Measurements from ENCODE around the gene KAZALD1. TPM values are rescaled to one million over a fixed set of nuclear protein-coding genes. Genes with fewer than 3 reads are reported as not detected.
A peak's percentile ranks its signal among the peaks of the same experiment; 100 is the strongest.

Gene KAZALD1
- total RNA-seq, 1 donor, result 0.42 TPM

- no peak overlapping the region for H3K4me3 ChIP-seq (ENCODE audit: low read length)
- H3K27me3 ChIP-seq (ENCODE audit: insufficient read depth, low read length), result peaks cover 57% of the 10 kb centered on the region
- H3K9me3 ChIP-seq (ENCODE audit: low read depth, low read length), result no peaks in the 10 kb centered on the region
- peaks cover 65% of the 10 kb centered on the region for H3K4me1 ChIP-seq (ENCODE audit: insufficient read depth, low read length)
Measured at GRCh38 chr10:101066146-101066895, 4.5 kb downstream of the KAZALD1 start.

- H3K4me3 ChIP-seq (ENCODE audit: low read length), result peak overlapping the region; percentile 42
- H3K27me3 ChIP-seq (ENCODE audit: insufficient read depth, low read length), result peaks cover 53% of the 10 kb centered on the region
- H3K4me1 ChIP-seq (ENCODE audit: insufficient read depth, low read length), result peaks cover 65% of the 10 kb centered on the region
- no peaks in the 10 kb centered on the region for H3K9me3 ChIP-seq (ENCODE audit: low read depth, low read length)
Measured at GRCh38 chr10:101066896-101067355, 5.1 kb downstream of the KAZALD1 start.

GRCh38 chr10:101067356-101068083 lies 5.7 kb downstream of the KAZALD1 start:
- peaks cover 48% of the 10 kb centered on the region for H3K27me3 ChIP-seq (ENCODE audit: insufficient read depth, low read length)
- H3K4me3 ChIP-seq (ENCODE audit: low read length), result peak overlapping the region; percentile 42
- no peaks in the 10 kb centered on the region for H3K9me3 ChIP-seq (ENCODE audit: low read depth, low read length)
- peaks cover 65% of the 10 kb centered on the region for H3K4me1 ChIP-seq (ENCODE audit: insufficient read depth, low read length)

GRCh38 chr10:101069441-101069840 lies 7.7 kb downstream of the KAZALD1 start:
- peaks cover 36% of the 10 kb centered on the region for H3K27me3 ChIP-seq (ENCODE audit: insufficient read depth, low read length)

GRCh38 chr10:101070098-101070497 lies 8.3 kb downstream of the KAZALD1 start:
- Histone ChIP-seq H3K9me3 (ENCODE audit: low read depth, low read length) (no peaks in the 10 kb centered on the region), H3K4me1 (ENCODE audit: insufficient read depth, low read length) (peaks cover 57% of the 10 kb centered on the region), H3K27me3 (ENCODE audit: insufficient read depth, low read length) (peaks cover 35% of the 10 kb centered on the region), H3K4me3 (ENCODE audit: low read length) (no peak overlapping the region)

More at GRCh38 chr10:101069441-101069840, 7.7 kb downstream of the KAZALD1 start:
- Histone ChIP-seq H3K4me1 (ENCODE audit: insufficient read depth, low read length) (peaks cover 57% of the 10 kb centered on the region), H3K4me3 (ENCODE audit: low read length) (no peak overlapping the region), H3K9me3 (ENCODE audit: low read depth, low read length) (no peaks in the 10 kb centered on the region)

- peaks cover 47% of the 10 kb centered on the region for H3K4me1 ChIP-seq (ENCODE audit: insufficient read depth, low read length)
- H3K9me3 ChIP-seq (ENCODE audit: low read depth, low read length), result no peaks in the 10 kb centered on the region
- H3K27me3 ChIP-seq (ENCODE audit: insufficient read depth, low read length), result peaks cover 35% of the 10 kb centered on the region
- H3K4me3 ChIP-seq (ENCODE audit: low read length), result no peak overlapping the region
Measured at GRCh38 chr10:101071267-101071884, 9.6 kb downstream of the KAZALD1 start.

- no peak overlapping the region for H3K4me3 ChIP-seq (ENCODE audit: low read length)
- peaks cover 37% of the 10 kb centered on the region for H3K27me3 ChIP-seq (ENCODE audit: insufficient read depth, low read length)
- peaks cover 41% of the 10 kb centered on the region for H3K4me1 ChIP-seq (ENCODE audit: insufficient read depth, low read length)
- no peaks in the 10 kb centered on the region for H3K9me3 ChIP-seq (ENCODE audit: low read depth, low read length)
Measured at GRCh38 chr10:101071885-101072433, 10.2 kb downstream of the KAZALD1 start.

- H3K9me3 ChIP-seq (ENCODE audit: low read depth, low read length), result no peaks in the 10 kb centered on the region
- H3K27me3 ChIP-seq (ENCODE audit: insufficient read depth, low read length), result peaks cover 35% of the 10 kb centered on the region
- H3K4me3 ChIP-seq (ENCODE audit: low read length), result no peak overlapping the region
- peaks cover 34% of the 10 kb centered on the region for H3K4me1 ChIP-seq (ENCODE audit: insufficient read depth, low read length)
Measured at GRCh38 chr10:101072923-101073322, 11.1 kb downstream of the KAZALD1 start.

GRCh38 chr10:101073631-101074030 lies 11.8 kb downstream of the KAZALD1 start:
- Histone ChIP-seq H3K4me3 (ENCODE audit: low read length) (no peak overlapping the region), H3K9me3 (ENCODE audit: low read depth, low read length) (no peaks in the 10 kb centered on the region), H3K27me3 (ENCODE audit: insufficient read depth, low read length) (peaks cover 38% of the 10 kb centered on the region), H3K4me1 (ENCODE audit: insufficient read depth, low read length) (peaks cover 34% of the 10 kb centered on the region)

GRCh38 chr10:101075775-101076174 lies 14.0 kb downstream of the KAZALD1 start:
- H3K4me1 ChIP-seq (ENCODE audit: insufficient read depth, low read length), result peaks cover 26% of the 10 kb centered on the region
- H3K27me3 ChIP-seq (ENCODE audit: insufficient read depth, low read length), result peaks cover 49% of the 10 kb centered on the region
- no peaks in the 10 kb centered on the region for H3K9me3 ChIP-seq (ENCODE audit: low read depth, low read length)
- no peak overlapping the region for H3K4me3 ChIP-seq (ENCODE audit: low read length)

- H3K9me3 ChIP-seq (ENCODE audit: low read depth, low read length), result no peaks in the 10 kb centered on the region
- H3K4me3 ChIP-seq (ENCODE audit: low read length), result no peak overlapping the region
- H3K4me1 ChIP-seq (ENCODE audit: insufficient read depth, low read length), result peaks cover 17% of the 10 kb centered on the region
- peaks cover 49% of the 10 kb centered on the region for H3K27me3 ChIP-seq (ENCODE audit: insufficient read depth, low read length)
Measured at GRCh38 chr10:101076630-101077029, 14.8 kb downstream of the KAZALD1 start.

- peaks cover 48% of the 10 kb centered on the region for H3K27me3 ChIP-seq (ENCODE audit: insufficient read depth, low read length)
- no peaks in the 10 kb centered on the region for H3K4me1 ChIP-seq (ENCODE audit: insufficient read depth, low read length)
- H3K4me3 ChIP-seq (ENCODE audit: low read length), result no peak overlapping the region
- no peaks in the 10 kb centered on the region for H3K9me3 ChIP-seq (ENCODE audit: low read depth, low read length)
Measured at GRCh38 chr10:101079874-101080273, 18.1 kb downstream of the KAZALD1 start.

GRCh38 chr10:101080933-101081931 lies 19.4 kb downstream of the KAZALD1 start:
- Histone ChIP-seq H3K27me3 (ENCODE audit: insufficient read depth, low read length) (peaks cover 41% of the 10 kb centered on the region), H3K4me1 (ENCODE audit: insufficient read depth, low read length) (no peaks in the 10 kb centered on the region), H3K9me3 (ENCODE audit: low read depth, low read length) (no peaks in the 10 kb centered on the region), H3K4me3 (ENCODE audit: low read length) (no peak overlapping the region)

- no peak overlapping the region for H3K4me3 ChIP-seq (ENCODE audit: low read length)
- H3K9me3 ChIP-seq (ENCODE audit: low read depth, low read length), result no peaks in the 10 kb centered on the region
- H3K4me1 ChIP-seq (ENCODE audit: insufficient read depth, low read length), result no peaks in the 10 kb centered on the region
- peaks cover 33% of the 10 kb centered on the region for H3K27me3 ChIP-seq (ENCODE audit: insufficient read depth, low read length)
Measured at GRCh38 chr10:101085846-101086245, 24.1 kb downstream of the KAZALD1 start.

All from mononuclear cell (primary cell).